GM19455 (cell line): ENCODE results near the gene S100A8.

Experiments
- ATAC-seq: cut with Tn5 transposase; IDR thresholded peaks from one replicate; pipeline ENCODE4 v1.9.1; 2021; ENCODE audit not compliant: unreplicated experiment

S100A8 gene

GRCh38 chr1:153393926-153394325 is 3.1 kb upstream of the S100A8 start:
- no peak for ATAC-seq

- no peak for ATAC-seq
Measured at GRCh38 chr1:153392822-153393221, 1.9 kb upstream of the S100A8 start.

- no peak for ATAC-seq
Measured at GRCh38 chr1:153392258-153392657, 1.4 kb upstream of the S100A8 start.

GRCh38 chr1:153389973-153390879 is 647 bp downstream of the S100A8 start:
- no peak for ATAC-seq

GRCh38 chr1:153389401-153389800 is 1.5 kb downstream of the S100A8 start:
- no peak for ATAC-seq

GRCh38 chr1:153387785-153388184 is 3.1 kb downstream of the S100A8 start:
- no peak for ATAC-seq

- no peak for ATAC-seq
Measured at GRCh38 chr1:153387001-153387400, 3.9 kb downstream of the S100A8 start.

GRCh38 chr1:153386500-153386901 is 4.4 kb downstream of the S100A8 start:
- ATAC-seq = no peak

- no peak for ATAC-seq
Measured at GRCh38 chr1:153384958-153385580, 5.8 kb downstream of the S100A8 start.

- ATAC-seq = no peak
Measured at GRCh38 chr1:153380711-153381110, 10.2 kb downstream of the S100A8 start.

- ATAC-seq = no peak
Measured at GRCh38 chr1:153379591-153379990, 11.3 kb downstream of the S100A8 start.

- no peak for ATAC-seq
Measured at GRCh38 chr1:153375511-153375910, 15.4 kb downstream of the S100A8 start, which contains the start of gene S100A12. S100A12 (minus strand) TSS chr1:153375621; CDS start chr1:153374592, 1,029 bp downstream.

GRCh38 chr1:153374071-153374470 is 16.8 kb downstream of the S100A8 start:
- ATAC-seq = no peak

GRCh38 chr1:153372571-153372970 is 18.3 kb downstream of the S100A8 start:
- ATAC-seq = no peak

- no peak for ATAC-seq
Measured at GRCh38 chr1:153371231-153371630, 19.6 kb downstream of the S100A8 start.

GRCh38 chr1:153370146-153370545 is 20.7 kb downstream of the S100A8 start:
- no peak for ATAC-seq

GRCh38 chr1:153368495-153368894 is 22.4 kb downstream of the S100A8 start:
- no peak for ATAC-seq

GRCh38 chr1:153367090-153367489 is 23.8 kb downstream of the S100A8 start:
- no peak for ATAC-seq

- no peak for ATAC-seq
Measured at GRCh38 chr1:153366261-153366660, 24.6 kb downstream of the S100A8 start.

- ATAC-seq = no peak
Measured at GRCh38 chr1:153365696-153366095, 25.2 kb downstream of the S100A8 start.

GRCh38 chr1:153364766-153365666 is 25.9 kb downstream of the S100A8 start:
- no peak for ATAC-seq
